Astrocyte (in vitro differentiated cells and primary cell): Measurements from ENCODE around the gene TMEM30A.

Experiments used
- EZH2 ChIP-seq: IDR thresholded peaks from 2 replicates; pipeline ENCODE4 v1.6.1; 2012; ENCODE audit warnings: mild to moderate bottlenecking, low read length, inconsistent platforms; ENCODE audit not compliant: insufficient read depth
- TF ChIP-seq, protein P1 (sequence below): IDR thresholded peaks from 2 replicates; pipeline ENCODE4 v1.5.1; 2011; ENCODE audit warnings: low read depth, mild to moderate bottlenecking, inconsistent platforms, low read length, moderate library complexity; ENCODE audit not compliant: insufficient read depth

DNA sequence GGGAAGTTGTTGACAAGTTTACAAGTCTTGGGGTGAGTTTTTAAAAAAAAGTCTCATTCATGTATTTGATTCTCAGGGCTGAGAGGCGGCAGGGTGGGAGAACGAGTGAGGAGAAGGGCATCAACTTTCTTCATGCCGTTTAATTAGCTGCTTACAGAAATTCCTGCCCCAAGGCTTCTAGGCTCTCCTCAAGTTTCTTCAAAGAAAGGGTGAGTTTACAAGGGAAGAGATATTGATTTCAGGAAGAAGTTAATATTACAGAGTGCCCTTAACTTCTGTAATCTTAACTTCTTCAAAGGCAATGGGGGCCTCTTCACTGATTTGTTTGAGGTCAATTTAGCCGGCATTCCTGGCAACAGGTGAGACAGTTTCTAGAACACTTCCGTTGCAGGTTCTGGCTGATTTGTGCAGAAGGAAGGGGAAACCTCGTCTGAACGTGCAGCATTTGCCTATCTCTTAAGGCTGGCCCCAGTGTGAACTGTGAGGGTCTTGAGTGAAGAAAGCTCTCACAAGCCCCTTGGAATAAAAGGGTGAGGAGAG is 75.3 kb downstream of the TMEM30A start:
- TF ChIP-seq, protein P1, sequence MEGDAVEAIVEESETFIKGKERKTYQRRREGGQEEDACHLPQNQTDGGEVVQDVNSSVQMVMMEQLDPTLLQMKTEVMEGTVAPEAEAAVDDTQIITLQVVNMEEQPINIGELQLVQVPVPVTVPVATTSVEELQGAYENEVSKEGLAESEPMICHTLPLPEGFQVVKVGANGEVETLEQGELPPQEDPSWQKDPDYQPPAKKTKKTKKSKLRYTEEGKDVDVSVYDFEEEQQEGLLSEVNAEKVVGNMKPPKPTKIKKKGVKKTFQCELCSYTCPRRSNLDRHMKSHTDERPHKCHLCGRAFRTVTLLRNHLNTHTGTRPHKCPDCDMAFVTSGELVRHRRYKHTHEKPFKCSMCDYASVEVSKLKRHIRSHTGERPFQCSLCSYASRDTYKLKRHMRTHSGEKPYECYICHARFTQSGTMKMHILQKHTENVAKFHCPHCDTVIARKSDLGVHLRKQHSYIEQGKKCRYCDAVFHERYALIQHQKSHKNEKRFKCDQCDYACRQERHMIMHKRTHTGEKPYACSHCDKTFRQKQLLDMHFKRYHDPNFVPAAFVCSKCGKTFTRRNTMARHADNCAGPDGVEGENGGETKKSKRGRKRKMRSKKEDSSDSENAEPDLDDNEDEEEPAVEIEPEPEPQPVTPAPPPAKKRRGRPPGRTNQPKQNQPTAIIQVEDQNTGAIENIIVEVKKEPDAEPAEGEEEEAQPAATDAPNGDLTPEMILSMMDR: no peak
- TF ChIP-seq EZH2: no peak
